22Rv1 (cell line): ENCODE measurements around the gene SYTL1.

Experiments used
- H3K27ac ChIP-seq: fragments of 450-650 bp; 2 replicates; pipeline ENCODE4 v1.5.1; 2017
- CTCF ChIP-seq: fragments of 450-650 bp; IDR thresholded peaks from 2 replicates; pipeline ENCODE4 v1.5.1; 2017; ENCODE audit warnings: mild to moderate bottlenecking
- ZFX ChIP-seq: fragments of 450-650 bp; IDR thresholded peaks from 2 replicates; pipeline ENCODE4 v1.6.1; 2017; ENCODE audit warnings: antibody characterized with exemption, borderline replicate concordance

SYTL1 gene

GRCh38 chr1:27349784-27350662 lies 8.2 kb downstream of the SYTL1 start:
- H3K27ac ChIP-seq, result peak overlapping the region; percentile 91
- TF ChIP-seq CTCF (no peak; the same call in 1 of the 2 replicates), ZFX (no peak)

- no peak for TF ChIP-seq CTCF
- no peak for TF ChIP-seq ZFX
- peak overlapping the region; percentile 91 for H3K27ac ChIP-seq
Measured at GRCh38 chr1:27350663-27351540, 9.1 kb downstream of the SYTL1 start.

DNA sequence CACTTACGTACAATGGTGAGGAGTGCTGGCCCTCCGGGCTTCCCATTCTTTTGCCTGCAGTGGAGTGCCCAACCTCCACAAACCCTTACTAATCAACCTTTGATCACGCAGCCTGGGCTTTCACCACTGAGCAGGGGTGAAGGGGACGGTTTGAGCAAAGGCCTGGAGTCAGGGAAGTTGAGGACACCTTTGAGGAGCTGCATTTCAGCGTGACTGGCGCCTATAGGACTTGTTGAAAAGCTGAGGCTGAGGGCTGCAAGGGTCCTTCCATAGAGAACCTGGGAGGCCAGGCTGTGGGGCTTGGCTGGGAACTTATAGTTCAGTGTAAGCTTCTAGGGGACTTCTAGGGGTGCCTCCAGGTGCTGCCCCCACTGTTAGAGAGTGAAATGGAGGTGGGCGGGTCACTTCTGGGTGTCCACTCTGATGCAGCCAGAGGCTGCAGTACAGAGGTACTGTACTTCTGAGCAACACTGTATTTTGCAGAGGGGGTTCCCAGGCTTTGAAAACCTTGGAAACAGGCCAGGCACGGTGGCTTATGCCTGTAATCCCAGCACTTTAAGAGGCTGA lies 9.8 kb downstream of the SYTL1 start:
- TF ChIP-seq ZFX (no peak), CTCF (no peak)
- H3K27ac ChIP-seq, result peak overlapping the region; percentile 27

- TF ChIP-seq CTCF (no peak), ZFX (no peak)
- H3K27ac ChIP-seq, result no peak overlapping the region
Measured at GRCh38 chr1:27353166-27353565, 11.3 kb downstream of the SYTL1 start.

- TF ChIP-seq CTCF, result no peak
- TF ChIP-seq ZFX, result no peak
Measured at GRCh38 chr1:27353629-27354028, 11.8 kb downstream of the SYTL1 start.

DNA sequence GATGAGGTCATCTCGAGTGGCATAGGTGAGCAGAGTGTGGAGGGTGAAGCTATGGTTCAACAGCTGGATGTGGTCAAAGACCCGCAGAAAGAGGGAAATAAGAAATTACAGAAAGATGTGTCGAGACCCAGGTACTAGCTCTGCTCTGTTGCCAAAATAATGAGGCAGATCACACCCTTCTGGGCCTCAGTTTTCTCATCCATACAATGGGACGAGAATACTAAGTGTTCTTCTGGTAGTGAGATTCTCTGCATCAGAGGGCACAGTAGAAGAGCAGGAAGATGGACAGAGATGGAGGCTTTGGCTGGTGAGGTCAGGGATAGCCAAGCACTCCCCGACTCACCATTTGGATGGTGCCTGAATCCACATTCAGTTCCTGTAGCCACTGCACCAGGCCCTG lies 13.9 kb downstream of the SYTL1 start:
- H3K27ac ChIP-seq, result no peak overlapping the region
- TF ChIP-seq ZFX, result no peak
- TF ChIP-seq CTCF, result no peak

More at GRCh38 chr1:27353629-27354028, 11.8 kb downstream of the SYTL1 start:
- 0 out of 2 replicates have a peak overlapping the region, but pooled peaks have one; percentile 15 for H3K27ac ChIP-seq
